Naive thymus-derived CD4-positive, alpha-beta T cell (primary cell): ENCODE data around the gene DSG2. TPM values are rescaled to one million over a fixed set of nuclear protein-coding genes. Genes with fewer than 3 reads are reported as not detected.

Experiments used
- ATAC-seq: fragments of 150-1000 bp; cut with Tn5 transposase; 2 replicates; pipeline ENCODE4 v1.10.0; 2021; ENCODE audit warnings: mild to moderate bottlenecking, moderate library complexity
- CTCF ChIA-PET: fragments of 350-600 bp; sonication (Branson Sonifier 250); formaldehyde crosslinking; loops from one replicate; lab custom pipeline; 2021; ENCODE audit warnings: antibody characterized with exemption; lab: Charles Lee
- POLR2A ChIA-PET: fragments of 350-600 bp; sonication (Branson Sonifier 250); formaldehyde crosslinking; loops from one replicate; lab custom pipeline; 2021; ENCODE audit warnings: antibody characterized with exemption, inconsistent platforms; lab: Charles Lee
- DNase-seq, 9 donors: peaks; one replicate each; pipeline versions ENCODE4 v3.0.0 to v3.0.0-alpha.2; 2020 to 2022; ENCODE audit warnings: mixed read lengths in 1 of 9
- H3K27ac ChIP-seq: one replicate; pipeline ENCODE4 v1.7.0; 2013; ENCODE audit warnings: mild to moderate bottlenecking, low read depth, low read length, moderate library complexity
- H3K27me3 ChIP-seq, 2 donors: one replicate each; pipeline ENCODE4 v1.7.0; 2013; ENCODE audit warnings: low read length in 2 of 2, mild to moderate bottlenecking in 2 of 2, moderate library complexity in 2 of 2; ENCODE audit not compliant: control insufficient read depth in 2 of 2, insufficient read depth in 2 of 2
- H3K36me3 ChIP-seq, 3 experiments: 1 replicate in 2 of 3; 2 replicates in 1 of 3; pipeline ENCODE4 v1.7.0; 2013; ENCODE audit warnings: low read length in 3 of 3, mild to moderate bottlenecking in 3 of 3, moderate library complexity in 1 of 3; ENCODE audit not compliant: insufficient read depth in 3 of 3, control insufficient read depth in 2 of 3
- H3K4me1 ChIP-seq, 2 donors: one replicate each; pipeline ENCODE4 v1.7.0; 2013; ENCODE audit warnings: low read length in 2 of 2, mild to moderate bottlenecking in 2 of 2, moderate library complexity in 1 of 2; ENCODE audit not compliant: control insufficient read depth in 2 of 2, insufficient read depth in 2 of 2
- H3K4me3 ChIP-seq: 2 replicates; pipeline ENCODE4 v1.7.0; 2013; ENCODE audit warnings: mild to moderate bottlenecking, low read length
- H3K9me3 ChIP-seq, 3 experiments: 1 replicate in 2 of 3; 2 replicates in 1 of 3; pipeline ENCODE4 v1.7.0; 2013; ENCODE audit warnings: low read length in 3 of 3; ENCODE audit not compliant: control insufficient read depth in 2 of 3
- H3K27ac Mint-ChIP-seq, 9 donors: one replicate each; pipeline ENCODE4 v1.8.0; 2020 to 2022; ENCODE audit warnings: mixed read lengths in 9 of 9, mild to moderate bottlenecking in 8 of 9, moderate library complexity in 5 of 9, inconsistent platforms in 2 of 9
- H3K27me3 Mint-ChIP-seq, 5 donors: one replicate each; pipeline ENCODE4 v1.8.0; 2021 to 2022; ENCODE audit warnings: mixed read lengths in 5 of 5, mild to moderate bottlenecking in 1 of 5
- H3K36me3 Mint-ChIP-seq, 5 donors: one replicate each; pipeline ENCODE4 v1.8.0; 2020 to 2022; ENCODE audit warnings: mixed read lengths in 5 of 5, mild to moderate bottlenecking in 3 of 5, inconsistent platforms in 1 of 5
- H3K4me1 Mint-ChIP-seq, 7 donors: one replicate each; pipeline ENCODE4 v1.8.0; 2020 to 2022; ENCODE audit warnings: mixed read lengths in 7 of 7, mild to moderate bottlenecking in 3 of 7, inconsistent platforms in 1 of 7
- H3K4me3 Mint-ChIP-seq, 10 donors: one replicate each; pipeline ENCODE4 v1.8.0; 2020 to 2022; ENCODE audit warnings: mild to moderate bottlenecking in 10 of 10, mixed read lengths in 10 of 10, moderate library complexity in 6 of 10, inconsistent platforms in 2 of 10
- H3K9me3 Mint-ChIP-seq, 11 donors: one replicate each; pipeline ENCODE4 v1.8.0; 2020 to 2022; ENCODE audit warnings: mixed read lengths in 11 of 11, mild to moderate bottlenecking in 4 of 11, inconsistent platforms in 1 of 11, moderate library complexity in 1 of 11
- intact Hi-C, 2 donors: fragments of 100-400 bp; cut with micrococcal nuclease; formaldehyde crosslinking; loops; one replicate each; pipeline ENCODE4 v1.15.1; 2023
- polyA plus RNA-seq, 2 donors: library from polyadenylated mRNA; unstranded; fragments of 300-500 nt; fragmentation: Illumina TruSeq; gene quantifications; one replicate each; pipeline ENCODE4 v1.2.3, GENCODE V29; 2021
- total RNA-seq, 6 experiments: library from RNA in 5 of 6; stranded (reverse) in 5 of 6; gene quantifications; 1 replicate in 5 of 6; 2 replicates in 1 of 6; pipeline ENCODE4 v1.2.3 and lab custom pipeline; 2021 to 2026

The DSG2 gene
- total and polyA plus RNA-seq, 7 experiments from 2014 or later = 0.13 to 0.56 (median 0.49) TPM

DNA sequence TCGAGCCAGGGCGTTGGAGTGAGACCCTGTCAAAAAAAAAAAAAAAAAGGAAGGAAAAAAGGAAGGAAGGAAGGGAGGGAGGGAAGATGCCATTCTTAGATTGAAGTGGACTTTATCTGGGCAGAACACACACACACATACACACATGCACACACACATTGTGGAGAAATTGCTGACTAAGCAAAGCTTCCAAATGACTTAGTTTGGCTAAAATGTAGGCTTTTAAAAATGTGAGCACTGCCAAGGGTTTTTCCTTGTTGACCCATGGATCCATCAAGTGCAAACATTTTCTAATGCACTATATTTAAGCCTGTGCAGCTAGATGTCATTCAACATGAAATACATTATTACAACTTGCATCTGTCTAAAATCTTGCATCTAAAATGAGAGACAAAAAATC, 93.1 kb downstream of the DSG2 start:
- Histone ChIP-seq H3K4me3 (no peak overlapping the region), H3K9me3 (no peaks in the 10 kb centered on the region), H3K27ac (no peak overlapping the region), H3K4me1 (no peaks in the 10 kb centered on the region), H3K36me3 (no peaks in the 10 kb centered on the region), H3K27me3 (no peaks in the 10 kb centered on the region)
- CTCF ChIA-PET = no interaction called here
- intact Hi-C loops = no loop called here
- ATAC-seq = no peak
- no peaks in the 10 kb centered on the region for H3K36me3 Mint-ChIP-seq
- H3K27ac Mint-ChIP-seq = no peak overlapping the region
- H3K27me3 Mint-ChIP-seq = peaks cover 0 to 17% (median 8%) of the 10 kb centered on the region in 5 donors
- no peak for DNase-seq
- H3K9me3 Mint-ChIP-seq = peaks cover 0 to 7% (median 0%) of the 10 kb centered on the region in 11 donors
- no peak overlapping the region for H3K4me3 Mint-ChIP-seq
- POLR2A ChIA-PET = no interaction called here
- H3K4me1 Mint-ChIP-seq = peaks cover 0 to 2% (median 0%) of the 10 kb centered on the region in 7 donors

DNA sequence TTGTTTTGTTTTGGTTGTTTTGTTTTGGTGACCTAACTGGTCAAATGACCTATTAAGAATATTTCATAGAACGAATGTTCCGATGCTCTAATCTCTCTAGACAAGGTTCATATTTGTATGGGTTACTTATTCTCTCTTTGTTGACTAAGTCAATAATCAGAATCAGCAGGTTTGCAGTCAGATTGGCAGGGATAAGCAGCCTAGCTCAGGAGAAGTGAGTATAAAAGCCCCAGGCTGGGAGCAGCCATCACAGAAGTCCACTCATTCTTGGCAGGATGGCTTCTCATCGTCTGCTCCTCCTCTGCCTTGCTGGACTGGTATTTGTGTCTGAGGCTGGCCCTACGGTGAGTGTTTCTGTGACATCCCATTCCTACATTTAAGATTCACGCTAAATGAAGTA, 93.7 kb downstream of the DSG2 start, which contains the start of gene TTR:
TTR (plus strand) TSS at position 250 of the 400 bp plus-strand sequence; CDS start at position 276, 26 bp downstream.
- peaks cover 0 to 16% (median 8%) of the 10 kb centered on the region in 5 donors for H3K27me3 Mint-ChIP-seq
- H3K36me3 Mint-ChIP-seq = no peaks in the 10 kb centered on the region
- ATAC-seq (no peak), DNase-seq (no peak)
- Histone ChIP-seq H3K9me3 (no peaks in the 10 kb centered on the region), H3K36me3 (no peaks in the 10 kb centered on the region), H3K4me3 (no peak within 1 kb of the TSS), H3K27me3 (no peaks in the 10 kb centered on the region), H3K27ac (no peak within 1 kb of the TSS), H3K4me1 (no peaks in the 10 kb centered on the region)
- intact Hi-C loops = no loop called here
- no peak within 1 kb of the TSS for H3K4me3 Mint-ChIP-seq
- ChIA-PET POLR2A (no interaction called here), CTCF (no interaction called here)
- no peak within 1 kb of the TSS for H3K27ac Mint-ChIP-seq
- peaks cover 0 to 2% (median 0%) of the 10 kb centered on the region in 7 donors for H3K4me1 Mint-ChIP-seq
- H3K9me3 Mint-ChIP-seq = peaks cover 0 to 7% (median 0%) of the 10 kb centered on the region in 11 donors

DNA sequence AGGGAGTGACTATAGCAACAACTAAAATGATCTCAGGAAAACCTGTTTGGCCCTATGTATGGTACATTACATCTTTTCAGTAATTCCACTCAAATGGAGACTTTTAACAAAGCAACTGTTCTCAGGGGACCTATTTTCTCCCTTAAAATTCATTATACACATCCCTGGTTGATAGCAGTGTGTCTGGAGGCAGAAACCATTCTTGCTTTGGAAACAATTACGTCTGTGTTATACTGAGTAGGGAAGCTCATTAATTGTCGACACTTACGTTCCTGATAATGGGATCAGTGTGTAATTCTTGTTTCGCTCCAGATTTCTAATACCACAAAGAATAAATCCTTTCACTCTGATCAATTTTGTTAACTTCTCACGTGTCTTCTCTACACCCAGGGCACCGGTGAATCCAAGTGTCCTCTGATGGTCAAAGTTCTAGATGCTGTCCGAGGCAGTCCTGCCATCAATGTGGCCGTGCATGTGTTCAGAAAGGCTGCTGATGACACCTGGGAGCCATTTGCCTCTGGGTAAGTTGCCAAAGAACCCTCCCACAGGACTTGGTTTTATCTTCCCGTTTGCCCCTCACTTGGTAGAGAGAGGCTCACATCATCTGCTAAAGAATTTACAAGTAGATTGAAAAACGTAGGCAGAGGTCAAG, 94.7 kb downstream of the DSG2 start:
- intact Hi-C loops = no loop called here
- ChIA-PET CTCF (no interaction called here), POLR2A (no interaction called here)
- no peak overlapping the region for H3K4me3 Mint-ChIP-seq
- Histone ChIP-seq H3K4me3 (no peak overlapping the region), H3K9me3 (no peaks in the 10 kb centered on the region), H3K27ac (no peak overlapping the region), H3K36me3 (no peaks in the 10 kb centered on the region), H3K27me3 (no peaks in the 10 kb centered on the region), H3K4me1 (no peaks in the 10 kb centered on the region)
- H3K4me1 Mint-ChIP-seq = peaks cover 0 to 2% (median 0%) of the 10 kb centered on the region in 7 donors
- H3K9me3 Mint-ChIP-seq = peaks cover 0 to 7% (median 0%) of the 10 kb centered on the region in 11 donors
- H3K27me3 Mint-ChIP-seq = peaks cover 0 to 16% (median 8%) of the 10 kb centered on the region in 5 donors
- H3K27ac Mint-ChIP-seq = no peak overlapping the region
- no peaks in the 10 kb centered on the region for H3K36me3 Mint-ChIP-seq
- DNase-seq (no peak), ATAC-seq (no peak)

DNA sequence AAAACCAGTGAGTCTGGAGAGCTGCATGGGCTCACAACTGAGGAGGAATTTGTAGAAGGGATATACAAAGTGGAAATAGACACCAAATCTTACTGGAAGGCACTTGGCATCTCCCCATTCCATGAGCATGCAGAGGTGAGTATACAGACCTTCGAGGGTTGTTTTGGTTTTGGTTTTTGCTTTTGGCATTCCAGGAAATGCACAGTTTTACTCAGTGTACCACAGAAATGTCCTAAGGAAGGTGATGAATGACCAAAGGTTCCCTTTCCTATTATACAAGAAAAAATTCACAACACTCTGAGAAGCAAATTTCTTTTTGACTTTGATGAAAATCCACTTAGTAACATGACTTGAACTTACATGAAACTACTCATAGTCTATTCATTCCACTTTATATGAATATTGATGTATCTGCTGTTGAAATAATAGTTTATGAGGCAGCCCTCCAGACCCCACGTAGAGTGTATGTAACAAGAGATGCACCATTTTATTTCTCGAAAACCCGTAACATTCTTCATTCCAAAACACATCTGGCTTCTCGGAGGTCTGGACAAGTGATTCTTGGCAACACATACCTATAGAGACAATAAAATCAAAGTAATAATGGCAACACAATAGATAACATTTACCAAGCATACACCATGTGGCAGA, 97.3 kb downstream of the DSG2 start:
- Mint-ChIP-seq H3K4me3 (no peak overlapping the region), H3K27me3 (peaks cover 0 to 21% (median 9%) of the 10 kb centered on the region in 5 donors), H3K9me3 (peaks cover 0 to 4% (median 0%) of the 10 kb centered on the region in 11 donors), H3K36me3 (no peaks in the 10 kb centered on the region), H3K27ac (no peak overlapping the region), H3K4me1 (peaks cover 0 to 2% (median 0%) of the 10 kb centered on the region in 7 donors)
- Histone ChIP-seq H3K4me3 (no peak overlapping the region), H3K27me3 (no peaks in the 10 kb centered on the region), H3K36me3 (no peaks in the 10 kb centered on the region), H3K9me3 (no peaks in the 10 kb centered on the region), H3K4me1 (no peaks in the 10 kb centered on the region), H3K27ac (no peak overlapping the region)
- intact Hi-C loops = no loop called here
- CTCF ChIA-PET = no interaction called here
- POLR2A ChIA-PET = no interaction called here
- no peak for DNase-seq
- no peak for ATAC-seq

DNA sequence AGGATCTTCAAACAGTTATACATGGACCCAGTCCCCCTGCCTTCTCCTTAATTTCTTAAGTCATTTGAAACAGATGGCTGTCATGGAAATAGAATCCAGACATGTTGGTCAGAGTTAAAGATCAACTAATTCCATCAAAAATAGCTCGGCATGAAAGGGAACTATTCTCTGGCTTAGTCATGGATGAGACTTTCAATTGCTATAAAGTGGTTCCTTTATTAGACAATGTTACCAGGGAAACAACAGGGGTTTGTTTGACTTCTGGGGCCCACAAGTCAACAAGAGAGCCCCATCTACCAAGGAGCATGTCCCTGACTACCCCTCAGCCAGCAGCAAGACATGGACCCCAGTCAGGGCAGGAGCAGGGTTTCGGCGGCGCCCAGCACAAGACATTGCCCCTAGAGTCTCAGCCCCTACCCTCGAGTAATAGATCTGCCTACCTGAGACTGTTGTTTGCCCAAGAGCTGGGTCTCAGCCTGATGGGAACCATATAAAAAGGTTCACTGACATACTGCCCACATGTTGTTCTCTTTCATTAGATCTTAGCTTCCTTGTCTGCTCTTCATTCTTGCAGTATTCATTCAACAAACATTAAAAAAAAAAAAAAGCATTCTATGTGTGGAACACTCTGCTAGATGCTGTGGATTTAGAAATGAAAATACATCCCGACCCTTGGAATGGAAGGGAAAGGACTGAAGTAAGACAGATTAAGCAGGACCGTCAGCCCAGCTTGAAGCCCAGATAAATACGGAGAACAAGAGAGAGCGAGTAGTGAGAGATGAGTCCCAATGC, 98.3 kb downstream of the DSG2 start:
- H3K9me3 Mint-ChIP-seq = peaks cover 0 to 4% (median 0%) of the 10 kb centered on the region in 11 donors
- peaks cover 0 to 16% (median 8%) of the 10 kb centered on the region in 5 donors for H3K27me3 Mint-ChIP-seq
- no peaks in the 10 kb centered on the region for H3K4me1 Mint-ChIP-seq
- H3K4me3 Mint-ChIP-seq = no peak overlapping the region
- Histone ChIP-seq H3K27me3 (peaks cover 0 to under 1% of the 10 kb centered on the region in 2 donors), H3K27ac (no peak overlapping the region), H3K36me3 (no peaks in the 10 kb centered on the region), H3K9me3 (no peaks in the 10 kb centered on the region), H3K4me1 (no peaks in the 10 kb centered on the region), H3K4me3 (no peak overlapping the region)
- H3K36me3 Mint-ChIP-seq = no peaks in the 10 kb centered on the region
- no peak overlapping the region for H3K27ac Mint-ChIP-seq
- ATAC-seq (no peak), DNase-seq (no peak)
- intact Hi-C loops = no loop called here
- ChIA-PET CTCF (no interaction called here), POLR2A (no interaction called here)

DNA sequence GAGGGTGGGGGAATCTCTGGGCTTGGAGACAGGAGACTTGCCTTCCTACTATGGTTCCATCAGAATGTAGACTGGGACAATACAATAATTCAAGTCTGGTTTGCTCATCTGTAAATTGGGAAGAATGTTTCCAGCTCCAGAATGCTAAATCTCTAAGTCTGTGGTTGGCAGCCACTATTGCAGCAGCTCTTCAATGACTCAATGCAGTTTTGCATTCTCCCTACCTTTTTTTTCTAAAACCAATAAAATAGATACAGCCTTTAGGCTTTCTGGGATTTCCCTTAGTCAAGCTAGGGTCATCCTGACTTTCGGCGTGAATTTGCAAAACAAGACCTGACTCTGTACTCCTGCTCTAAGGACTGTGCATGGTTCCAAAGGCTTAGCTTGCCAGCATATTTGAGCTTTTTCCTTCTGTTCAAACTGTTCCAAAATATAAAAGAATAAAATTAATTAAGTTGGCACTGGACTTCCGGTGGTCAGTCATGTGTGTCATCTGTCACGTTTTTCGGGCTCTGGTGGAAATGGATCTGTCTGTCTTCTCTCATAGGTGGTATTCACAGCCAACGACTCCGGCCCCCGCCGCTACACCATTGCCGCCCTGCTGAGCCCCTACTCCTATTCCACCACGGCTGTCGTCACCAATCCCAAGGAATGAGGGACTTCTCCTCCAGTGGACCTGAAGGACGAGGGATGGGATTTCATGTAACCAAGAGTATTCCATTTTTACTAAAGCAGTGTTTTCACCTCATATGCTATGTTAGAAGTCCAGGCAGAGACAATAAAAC, 100.2 kb downstream of the DSG2 start:
- ChIA-PET CTCF (no interaction called here), POLR2A (no interaction called here)
- no peaks in the 10 kb centered on the region for H3K9me3 ChIP-seq
- no peak overlapping the region for H3K27ac ChIP-seq
- no peak overlapping the region for H3K4me3 ChIP-seq
- H3K4me3 Mint-ChIP-seq = no peak overlapping the region
- no peaks in the 10 kb centered on the region for H3K36me3 Mint-ChIP-seq
- no peak for ATAC-seq
- peaks cover 0 to 3% of the 10 kb centered on the region in 2 donors for H3K27me3 ChIP-seq
- peaks cover 0 to 9% (median 5%) of the 10 kb centered on the region in 5 donors for H3K27me3 Mint-ChIP-seq
- H3K27ac Mint-ChIP-seq = no peak overlapping the region
- H3K4me1 Mint-ChIP-seq = no peaks in the 10 kb centered on the region
- DNase-seq = no peak
- intact Hi-C loops = no loop called here
- no peaks in the 10 kb centered on the region for H3K36me3 ChIP-seq
- no peaks in the 10 kb centered on the region for H3K4me1 ChIP-seq
- H3K9me3 Mint-ChIP-seq = peaks cover 0 to 4% (median 0%) of the 10 kb centered on the region in 11 donors
